SK-N-MC (cell line): ENCODE results near the gene SHISAL1.
"Not testable (repeated sequence)": the region's sequence is repeated elsewhere in the genome, so short reads cannot be mapped to it uniquely, and the experiment has no call there.

ENCODE experiments used
- DNase-seq: peaks from one replicate; pipeline ENCODE4 v3.0.0-alpha.2; 2011; ENCODE audit warnings: low read depth, low spot score
- H3K27ac ChIP-seq: fragments of 200-600 bp; sonication (generic); 2 replicates; pipeline ENCODE4 v1.5.1; 2016; ENCODE audit warnings: mixed run types
- H3K36me3 ChIP-seq: fragments of 200-600 bp; sonication (generic); 2 replicates; pipeline ENCODE4 v1.6.1; 2017; ENCODE audit warnings: antibody characterized with exemption, low read length, mixed read lengths; ENCODE audit not compliant: insufficient read depth
- H3K4me3 ChIP-seq: fragments of 200-600 bp; sonication (generic); 2 replicates; pipeline ENCODE4 v1.5.1; 2016
- H3K9ac ChIP-seq: fragments of 200-600 bp; sonication (generic); 2 replicates; pipeline ENCODE4 v1.8.0; 2017; ENCODE audit warnings: mixed run types, mixed read lengths; ENCODE audit not compliant: insufficient read length
- H3K9me3 ChIP-seq: fragments of 200-600 bp; sonication (generic); 2 replicates; pipeline ENCODE4 v1.6.1; 2017; ENCODE audit warnings: low read depth, mild to moderate bottlenecking, antibody characterized with exemption, low read length, moderate library complexity, mixed read lengths
- EZH2 ChIP-seq: fragments of 200-600 bp; sonication (generic); IDR thresholded peaks from one replicate; pipeline ENCODE4 v1.6.1; 2017; ENCODE audit warnings: antibody characterized with exemption
- FOXP2 ChIP-seq: optimal IDR thresholded peaks from 2 replicates; pipeline ENCODE3; 2011; ENCODE audit warnings: mild to moderate bottlenecking, moderate library complexity; ENCODE audit not compliant: insufficient read depth; ENCODE audit errors: extremely low read length, control extremely low read depth
- POLR2AphosphoS5 ChIP-seq: IDR thresholded peaks from 2 replicates; pipeline ENCODE4 v1.6.1; 2012; ENCODE audit warnings: mild to moderate bottlenecking, low read depth, low read length, borderline replicate concordance

The SHISAL1 gene

GRCh38 chr22:44305888-44306287 is 6.9 kb downstream of the SHISAL1 start:
- H3K4me3 ChIP-seq = no peak overlapping the region
- TF ChIP-seq EZH2 = no peak
- no peak for DNase-seq
- no peaks in the 10 kb centered on the region for H3K36me3 ChIP-seq
- no peak overlapping the region for H3K27ac ChIP-seq
- no peaks in the 10 kb centered on the region for H3K9me3 ChIP-seq
- H3K9ac ChIP-seq = no peak overlapping the region

DNA sequence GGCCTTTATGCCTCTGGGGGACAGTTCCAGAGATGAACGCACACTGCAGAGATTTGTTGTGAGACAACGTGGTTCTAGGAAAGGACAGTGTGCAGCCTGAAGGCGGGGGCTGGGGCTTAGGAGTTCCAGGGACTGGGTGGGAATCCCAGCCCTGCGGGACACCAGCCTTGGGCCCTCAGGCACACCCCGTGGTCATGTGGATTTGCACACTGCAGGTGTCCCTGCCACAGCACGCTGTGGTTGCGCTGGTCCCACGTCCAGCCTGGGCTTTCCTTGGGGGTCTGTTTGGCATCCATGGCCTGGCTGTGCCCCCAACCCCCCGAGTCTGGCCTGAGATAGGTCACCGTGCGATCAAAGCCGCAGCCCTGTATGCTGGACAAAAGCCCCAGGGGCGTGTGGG is 7.3 kb downstream of the SHISAL1 start:
- H3K4me3 ChIP-seq = no peak overlapping the region
- H3K9ac ChIP-seq = no peak overlapping the region
- H3K9me3 ChIP-seq = no peaks in the 10 kb centered on the region
- TF ChIP-seq FOXP2 (no peak), EZH2 (no peak), POLR2AphosphoS5 (no peak)
- no peak for DNase-seq
- no peak overlapping the region for H3K27ac ChIP-seq
- no peaks in the 10 kb centered on the region for H3K36me3 ChIP-seq

DNA sequence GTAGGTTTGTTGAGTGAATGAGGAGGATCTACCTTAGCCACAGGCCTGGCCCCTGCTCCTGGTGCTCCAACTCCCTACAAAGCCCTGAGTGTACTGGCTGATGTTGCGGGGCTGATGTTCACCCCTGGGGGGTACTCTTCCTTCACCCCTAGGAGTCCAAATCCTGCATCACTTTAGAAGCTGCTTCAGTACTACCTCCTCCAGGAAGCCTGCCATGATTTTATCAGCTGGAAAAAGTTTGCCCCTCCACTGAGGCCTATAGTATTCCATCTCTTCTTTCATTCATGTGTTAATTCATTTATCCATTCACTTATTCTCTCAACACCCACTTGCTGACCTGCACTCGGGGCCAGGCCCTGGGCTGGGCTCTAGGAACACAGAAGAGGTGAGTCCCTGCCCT is 7.8 kb downstream of the SHISAL1 start:
- no peaks in the 10 kb centered on the region for H3K9me3 ChIP-seq
- H3K36me3 ChIP-seq = no peaks in the 10 kb centered on the region
- no peak overlapping the region for H3K27ac ChIP-seq
- H3K9ac ChIP-seq = no peak overlapping the region
- H3K4me3 ChIP-seq = no peak overlapping the region
- TF ChIP-seq EZH2 = no peak
- TF ChIP-seq FOXP2 = no peak
- no peak for TF ChIP-seq POLR2AphosphoS5
- DNase-seq = no peak

- DNase-seq = no peak
- H3K9me3 ChIP-seq = no peaks in the 10 kb centered on the region
- no peak overlapping the region for H3K9ac ChIP-seq
- H3K36me3 ChIP-seq = no peaks in the 10 kb centered on the region
- no peak overlapping the region for H3K27ac ChIP-seq
- no peak for TF ChIP-seq POLR2AphosphoS5
- TF ChIP-seq EZH2 = no peak
- no peak for TF ChIP-seq FOXP2
- H3K4me3 ChIP-seq = no peak overlapping the region
Measured at GRCh38 chr22:44304354-44304753, 8.4 kb downstream of the SHISAL1 start.

GRCh38 chr22:44302363-44302762 is 10.4 kb downstream of the SHISAL1 start:
- H3K9me3 ChIP-seq, H3K36me3 ChIP-seq, H3K9ac ChIP-seq, H3K4me3 ChIP-seq, H3K27ac ChIP-seq, DNase-seq: not testable (repeated sequence)

- TF ChIP-seq FOXP2 (no peak), POLR2AphosphoS5 (no peak), EZH2 (no peak)
- Histone ChIP-seq H3K9ac (no peak overlapping the region), H3K9me3 (no peaks in the 10 kb centered on the region), H3K27ac (no peak overlapping the region), H3K4me3 (no peak overlapping the region), H3K36me3 (no peaks in the 10 kb centered on the region)
- DNase-seq = no peak
Measured at GRCh38 chr22:44301039-44301438, 11.7 kb downstream of the SHISAL1 start.

DNA sequence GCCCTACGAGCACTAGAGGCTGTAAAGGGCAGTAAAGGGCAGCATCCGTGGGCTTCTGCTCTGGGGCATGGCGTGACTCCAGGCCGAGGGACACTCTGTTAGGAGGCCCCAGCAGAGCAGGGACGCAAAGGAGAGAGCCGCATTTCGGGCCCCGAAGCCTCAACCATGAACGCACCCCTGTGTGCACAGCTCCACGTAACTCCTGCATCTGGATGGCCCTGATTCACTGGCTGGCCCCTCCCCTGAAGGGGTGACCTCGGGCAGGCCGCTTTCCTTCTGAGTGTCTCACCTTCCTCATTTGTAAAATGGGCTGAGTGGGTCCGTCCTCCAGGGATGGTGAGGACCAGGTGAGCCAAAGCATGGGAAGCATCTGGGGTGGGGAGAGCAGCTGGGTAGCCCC is 13.6 kb downstream of the SHISAL1 start:
- no peak for TF ChIP-seq EZH2
- H3K9ac ChIP-seq = no peak overlapping the region
- no peak for DNase-seq
- no peaks in the 10 kb centered on the region for H3K9me3 ChIP-seq
- H3K4me3 ChIP-seq = no peak overlapping the region
- H3K27ac ChIP-seq = no peak overlapping the region
- no peaks in the 10 kb centered on the region for H3K36me3 ChIP-seq

- Histone ChIP-seq H3K27ac (no peak overlapping the region), H3K36me3 (no peaks in the 10 kb centered on the region), H3K9me3 (no peaks in the 10 kb centered on the region), H3K4me3 (no peak overlapping the region), H3K9ac (no peak overlapping the region)
- TF ChIP-seq POLR2AphosphoS5 (no peak), EZH2 (no peak), FOXP2 (no peak)
- no peak for DNase-seq
Measured at GRCh38 chr22:44298406-44299091, 14.2 kb downstream of the SHISAL1 start.

- Histone ChIP-seq H3K9me3 (no peaks in the 10 kb centered on the region), H3K4me3 (no peak overlapping the region), H3K36me3 (no peaks in the 10 kb centered on the region), H3K27ac (no peak overlapping the region), H3K9ac (no peak overlapping the region)
- DNase-seq = no peak
- TF ChIP-seq EZH2 (no peak), FOXP2 (no peak), POLR2AphosphoS5 (no peak)
Measured at GRCh38 chr22:44297470-44298061, 15.2 kb downstream of the SHISAL1 start.
